Naive thymus-derived CD4-positive, alpha-beta T cell (primary cell): Measurements from ENCODE around the gene SPATA7. TPM values are rescaled to one million over a fixed set of nuclear protein-coding genes. Genes with fewer than 3 reads are reported as not detected.

Experiments
- ATAC-seq: fragments of 150-1000 bp; cut with Tn5 transposase; 2 replicates; pipeline ENCODE4 v1.10.0; 2021; ENCODE audit warnings: mild to moderate bottlenecking, moderate library complexity
- CTCF ChIA-PET: fragments of 350-600 bp; sonication (Branson Sonifier 250); formaldehyde crosslinking; loops from one replicate; lab custom pipeline; 2021; ENCODE audit warnings: antibody characterized with exemption; lab: Charles Lee
- POLR2A ChIA-PET: fragments of 350-600 bp; sonication (Branson Sonifier 250); formaldehyde crosslinking; loops from one replicate; lab custom pipeline; 2021; ENCODE audit warnings: antibody characterized with exemption, inconsistent platforms; lab: Charles Lee
- DNase-seq, 9 donors: peaks; one replicate each; pipeline versions ENCODE4 v3.0.0 to v3.0.0-alpha.2; 2020 to 2022; ENCODE audit warnings: mixed read lengths in 1 of 9
- H3K27ac ChIP-seq: one replicate; pipeline ENCODE4 v1.7.0; 2013; ENCODE audit warnings: mild to moderate bottlenecking, low read depth, low read length, moderate library complexity
- H3K27me3 ChIP-seq, 2 donors: one replicate each; pipeline ENCODE4 v1.7.0; 2013; ENCODE audit warnings: low read length in 2 of 2, mild to moderate bottlenecking in 2 of 2, moderate library complexity in 2 of 2; ENCODE audit not compliant: control insufficient read depth in 2 of 2, insufficient read depth in 2 of 2
- H3K36me3 ChIP-seq, 3 experiments: 1 replicate in 2 of 3; 2 replicates in 1 of 3; pipeline ENCODE4 v1.7.0; 2013; ENCODE audit warnings: low read length in 3 of 3, mild to moderate bottlenecking in 3 of 3, moderate library complexity in 1 of 3; ENCODE audit not compliant: insufficient read depth in 3 of 3, control insufficient read depth in 2 of 3
- H3K4me1 ChIP-seq, 2 donors: one replicate each; pipeline ENCODE4 v1.7.0; 2013; ENCODE audit warnings: low read length in 2 of 2, mild to moderate bottlenecking in 2 of 2, moderate library complexity in 1 of 2; ENCODE audit not compliant: control insufficient read depth in 2 of 2, insufficient read depth in 2 of 2
- H3K4me3 ChIP-seq: 2 replicates; pipeline ENCODE4 v1.7.0; 2013; ENCODE audit warnings: mild to moderate bottlenecking, low read length
- H3K9me3 ChIP-seq, 3 experiments: 1 replicate in 2 of 3; 2 replicates in 1 of 3; pipeline ENCODE4 v1.7.0; 2013; ENCODE audit warnings: low read length in 3 of 3; ENCODE audit not compliant: control insufficient read depth in 2 of 3
- H3K27ac Mint-ChIP-seq, 9 donors: one replicate each; pipeline ENCODE4 v1.8.0; 2020 to 2022; ENCODE audit warnings: mixed read lengths in 9 of 9, mild to moderate bottlenecking in 8 of 9, moderate library complexity in 5 of 9, inconsistent platforms in 2 of 9
- H3K27me3 Mint-ChIP-seq, 5 donors: one replicate each; pipeline ENCODE4 v1.8.0; 2021 to 2022; ENCODE audit warnings: mixed read lengths in 5 of 5, mild to moderate bottlenecking in 1 of 5
- H3K36me3 Mint-ChIP-seq, 5 donors: one replicate each; pipeline ENCODE4 v1.8.0; 2020 to 2022; ENCODE audit warnings: mixed read lengths in 5 of 5, mild to moderate bottlenecking in 3 of 5, inconsistent platforms in 1 of 5
- H3K4me1 Mint-ChIP-seq, 7 donors: one replicate each; pipeline ENCODE4 v1.8.0; 2020 to 2022; ENCODE audit warnings: mixed read lengths in 7 of 7, mild to moderate bottlenecking in 3 of 7, inconsistent platforms in 1 of 7
- H3K4me3 Mint-ChIP-seq, 10 donors: one replicate each; pipeline ENCODE4 v1.8.0; 2020 to 2022; ENCODE audit warnings: mild to moderate bottlenecking in 10 of 10, mixed read lengths in 10 of 10, moderate library complexity in 6 of 10, inconsistent platforms in 2 of 10
- H3K9me3 Mint-ChIP-seq, 11 donors: one replicate each; pipeline ENCODE4 v1.8.0; 2020 to 2022; ENCODE audit warnings: mixed read lengths in 11 of 11, mild to moderate bottlenecking in 4 of 11, inconsistent platforms in 1 of 11, moderate library complexity in 1 of 11
- intact Hi-C, 2 donors: fragments of 100-400 bp; cut with micrococcal nuclease; formaldehyde crosslinking; loops; one replicate each; pipeline ENCODE4 v1.15.1; 2023
- polyA plus RNA-seq, 2 donors: library from polyadenylated mRNA; unstranded; fragments of 300-500 nt; fragmentation: Illumina TruSeq; gene quantifications; one replicate each; pipeline ENCODE4 v1.2.3, GENCODE V29; 2021
- total RNA-seq, 6 experiments: library from RNA in 5 of 6; stranded (reverse) in 5 of 6; gene quantifications; 1 replicate in 5 of 6; 2 replicates in 1 of 6; pipeline ENCODE4 v1.2.3 and lab custom pipeline; 2021 to 2026

Gene SPATA7
- total and polyA plus RNA-seq, 7 experiments from 2014 or later = 1.9 to 6.1 (median 3.4) TPM

- POLR2A ChIA-PET = no interaction called here
- Mint-ChIP-seq H3K27ac (no peak overlapping the region), H3K27me3 (no peaks in the 10 kb centered on the region), H3K36me3 (peaks cover under 1 to 17% (median 10%) of the 10 kb centered on the region in 5 donors), H3K9me3 (peaks cover 0 to 7% (median 2%) of the 10 kb centered on the region in 11 donors), H3K4me1 (no peaks in the 10 kb centered on the region), H3K4me3 (no peak overlapping the region)
- Histone ChIP-seq H3K27ac (no peak overlapping the region), H3K36me3 (no peaks in the 10 kb centered on the region), H3K27me3 (no peaks in the 10 kb centered on the region), H3K4me3 (no peak overlapping the region), H3K9me3 (peaks cover 0 to 5% (median 0%) of the 10 kb centered on the region in 3 experiments), H3K4me1 (no peaks in the 10 kb centered on the region)
- DNase-seq (no peak), ATAC-seq (no peak)
- CTCF ChIA-PET = no interaction called here
- intact Hi-C loops = no loop called here
Measured at GRCh38 chr14:88422919-88423650, 37.6 kb downstream of the SPATA7 start.

GRCh38 chr14:88424573-88424972 lies 39.1 kb downstream of the SPATA7 start:
- intact Hi-C loops = no loop called here
- no peaks in the 10 kb centered on the region for H3K36me3 ChIP-seq
- no peaks in the 10 kb centered on the region for H3K4me1 ChIP-seq
- peaks cover 0 to 17% (median 5%) of the 10 kb centered on the region in 5 donors for H3K36me3 Mint-ChIP-seq
- POLR2A ChIA-PET = interaction anchor here (0.5 kb wide), 1 partner anchor 12 kb away, joined by 4 read pairs; no protein-coding TSS in a partner anchor
- no peak overlapping the region for H3K27ac Mint-ChIP-seq
- no peak for ATAC-seq
- no peak overlapping the region for H3K4me3 Mint-ChIP-seq
- CTCF ChIA-PET = no interaction called here
- no peak overlapping the region for H3K4me3 ChIP-seq
- H3K4me1 Mint-ChIP-seq = no peaks in the 10 kb centered on the region
- DNase-seq = no peak
- no peaks in the 10 kb centered on the region for H3K9me3 ChIP-seq
- H3K27me3 ChIP-seq = no peaks in the 10 kb centered on the region
- peaks cover 0 to 5% (median 0%) of the 10 kb centered on the region in 11 donors for H3K9me3 Mint-ChIP-seq
- no peak overlapping the region for H3K27ac ChIP-seq
- no peaks in the 10 kb centered on the region for H3K27me3 Mint-ChIP-seq

- Histone ChIP-seq H3K4me3 (no peak overlapping the region), H3K36me3 (no peaks in the 10 kb centered on the region), H3K27me3 (no peaks in the 10 kb centered on the region), H3K9me3 (no peaks in the 10 kb centered on the region), H3K4me1 (no peaks in the 10 kb centered on the region), H3K27ac (no peak overlapping the region)
- Mint-ChIP-seq H3K27ac (no peak overlapping the region), H3K36me3 (peaks cover 0 to 15% (median 0%) of the 10 kb centered on the region in 5 donors), H3K4me1 (no peaks in the 10 kb centered on the region), H3K27me3 (no peaks in the 10 kb centered on the region), H3K9me3 (no peaks in the 10 kb centered on the region), H3K4me3 (no peak overlapping the region)
- no peak for DNase-seq
- ChIA-PET POLR2A (no interaction called here), CTCF (no interaction called here)
- intact Hi-C loops = no loop called here
- no peak for ATAC-seq
Measured at GRCh38 chr14:88426271-88426670, 40.8 kb downstream of the SPATA7 start.

- H3K27ac Mint-ChIP-seq = no peak overlapping the region
- H3K4me3 Mint-ChIP-seq = no peak overlapping the region
- Histone ChIP-seq H3K27me3 (no peaks in the 10 kb centered on the region), H3K4me1 (no peaks in the 10 kb centered on the region), H3K9me3 (no peaks in the 10 kb centered on the region), H3K4me3 (no peak overlapping the region), H3K27ac (no peak overlapping the region), H3K36me3 (no peaks in the 10 kb centered on the region)
- DNase-seq (no peak), ATAC-seq (no peak)
- CTCF ChIA-PET = no interaction called here
- H3K27me3 Mint-ChIP-seq = no peaks in the 10 kb centered on the region
- POLR2A ChIA-PET = no interaction called here
- H3K36me3 Mint-ChIP-seq = peaks cover 0 to 21% (median 0%) of the 10 kb centered on the region in 5 donors
- intact Hi-C loops = no loop called here
- H3K4me1 Mint-ChIP-seq = no peaks in the 10 kb centered on the region
- no peaks in the 10 kb centered on the region for H3K9me3 Mint-ChIP-seq
Measured at GRCh38 chr14:88430976-88431375, 45.5 kb downstream of the SPATA7 start.

- DNase-seq (no peak), ATAC-seq (no peak)
- intact Hi-C loops = no loop called here
- Mint-ChIP-seq H3K4me1 (no peaks in the 10 kb centered on the region), H3K27me3 (no peaks in the 10 kb centered on the region), H3K9me3 (no peaks in the 10 kb centered on the region), H3K4me3 (no peak overlapping the region), H3K27ac (no peak overlapping the region), H3K36me3 (peaks cover 0 to 38% (median 3%) of the 10 kb centered on the region in 5 donors)
- Histone ChIP-seq H3K9me3 (no peaks in the 10 kb centered on the region), H3K4me3 (no peak overlapping the region), H3K27me3 (no peaks in the 10 kb centered on the region), H3K36me3 (no peaks in the 10 kb centered on the region), H3K27ac (no peak overlapping the region), H3K4me1 (no peaks in the 10 kb centered on the region)
- CTCF ChIA-PET = no interaction called here
- POLR2A ChIA-PET = no interaction called here
Measured at GRCh38 chr14:88437658-88438057, 52.2 kb downstream of the SPATA7 start.

- H3K27me3 ChIP-seq = no peaks in the 10 kb centered on the region
- H3K4me1 Mint-ChIP-seq = no peaks in the 10 kb centered on the region
- ATAC-seq = no peak
- H3K4me3 ChIP-seq = no peak overlapping the region
- no peak overlapping the region for H3K4me3 Mint-ChIP-seq
- CTCF ChIA-PET = no interaction called here
- no peaks in the 10 kb centered on the region for H3K27me3 Mint-ChIP-seq
- no peaks in the 10 kb centered on the region for H3K4me1 ChIP-seq
- POLR2A ChIA-PET = no interaction called here
- peaks cover 0 to 38% (median 4%) of the 10 kb centered on the region in 5 donors for H3K36me3 Mint-ChIP-seq
- intact Hi-C loops = no loop called here
- H3K9me3 Mint-ChIP-seq = peaks cover 0 to 4% (median 0%) of the 10 kb centered on the region in 11 donors
- no peak overlapping the region for H3K27ac Mint-ChIP-seq
- no peak overlapping the region for H3K27ac ChIP-seq
- H3K36me3 ChIP-seq = no peaks in the 10 kb centered on the region
- no peaks in the 10 kb centered on the region for H3K9me3 ChIP-seq
- no peak for DNase-seq
Measured at GRCh38 chr14:88439088-88439487, 53.6 kb downstream of the SPATA7 start.

- ChIA-PET CTCF (no interaction called here), POLR2A (no interaction called here)
- H3K4me1 Mint-ChIP-seq = peaks cover 0 to 2% (median 0%) of the 10 kb centered on the region in 7 donors
- no peak overlapping the region for H3K4me3 ChIP-seq
- intact Hi-C loops = no loop called here
- H3K27ac ChIP-seq = no peak overlapping the region
- DNase-seq = no peak
- H3K27ac Mint-ChIP-seq = no peak overlapping the region
- ATAC-seq = no peak
- no peak overlapping the region for H3K4me3 Mint-ChIP-seq
- H3K9me3 Mint-ChIP-seq = peaks cover 0 to 35% (median 14%) of the 10 kb centered on the region in 11 donors
- no peaks in the 10 kb centered on the region for H3K36me3 ChIP-seq
- no peaks in the 10 kb centered on the region for H3K27me3 ChIP-seq
- H3K9me3 ChIP-seq = no peaks in the 10 kb centered on the region
- peaks cover 0 to 53% (median 42%) of the 10 kb centered on the region in 5 donors for H3K36me3 Mint-ChIP-seq
- no peaks in the 10 kb centered on the region for H3K4me1 ChIP-seq
- H3K27me3 Mint-ChIP-seq = no peaks in the 10 kb centered on the region
Measured at GRCh38 chr14:88452231-88452630, 66.8 kb downstream of the SPATA7 start.
